ENCODE measurements around the gene DNAJB8.

Gene DNAJB8

DNA sequence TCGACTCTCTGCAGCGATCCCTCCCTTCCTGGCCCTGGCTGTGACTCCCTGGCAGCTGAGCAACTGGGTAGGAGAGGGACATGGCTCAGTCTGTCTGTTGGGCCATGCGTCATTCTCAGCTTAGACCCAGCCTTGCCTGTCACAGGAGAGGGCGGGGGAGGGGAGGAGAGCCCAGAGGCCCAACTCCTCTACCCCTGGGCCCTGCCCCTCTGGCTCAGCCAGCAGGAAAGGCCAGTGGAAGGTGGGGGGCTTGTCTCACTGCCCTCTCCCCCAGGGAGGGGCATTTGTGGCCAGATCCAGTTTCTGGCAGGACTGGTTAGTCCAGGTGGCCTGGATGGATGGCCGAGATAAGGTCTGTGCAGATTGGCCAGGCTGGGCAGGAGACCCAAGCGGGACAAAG is 31.6 kb downstream of the DNAJB8 start:
- no peaks in the 10 kb centered on the region for H3K36me3 ChIP-seq (ENCODE audit: control insufficient read depth in 1 of 2, insufficient read depth in 2 of 2, low read length in 2 of 2)
- peaks cover 0 to 15% of the 10 kb centered on the region in 2 donors for H3K4me1 ChIP-seq (ENCODE audit: control insufficient read depth in 1 of 2, insufficient read depth in 2 of 2, low read length in 2 of 2)
- H3K9me3 ChIP-seq (ENCODE audit: control insufficient read depth in 1 of 2, low read length in 2 of 2): no peaks in the 10 kb centered on the region
- H3K4me3 ChIP-seq (ENCODE audit: low read depth in 1 of 2, low read length in 2 of 2): no peak overlapping the region
- H3K27ac ChIP-seq (ENCODE audit: low read length): no peak overlapping the region
- peaks cover 31% of the 10 kb centered on the region for H3K27me3 ChIP-seq (ENCODE audit: low read depth, low read length)

DNA sequence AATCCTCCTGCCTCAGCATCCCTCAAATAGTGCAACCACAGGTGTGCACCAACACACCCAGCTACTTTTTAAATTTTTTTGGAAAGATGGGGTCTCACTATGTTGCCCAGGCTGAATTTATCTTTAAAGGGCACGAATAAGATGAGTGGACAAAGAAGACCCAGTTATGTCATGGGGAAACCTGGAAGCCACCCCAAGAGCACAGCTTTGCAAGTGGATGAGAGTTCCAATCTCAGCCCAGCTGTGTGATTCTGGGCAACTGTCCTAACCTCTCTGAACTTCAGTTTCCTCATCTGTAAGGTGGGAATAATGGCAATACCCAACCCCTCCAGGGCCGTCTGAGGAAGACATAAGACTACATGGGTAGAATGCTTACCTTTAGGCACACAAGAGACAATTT is 32.2 kb downstream of the DNAJB8 start:
- Histone ChIP-seq H3K36me3 (ENCODE audit: control insufficient read depth in 1 of 2, insufficient read depth in 2 of 2, low read length in 2 of 2) (no peaks in the 10 kb centered on the region), H3K27me3 (ENCODE audit: low read depth, low read length) (peaks cover 31% of the 10 kb centered on the region), H3K4me3 (ENCODE audit: low read depth in 1 of 2, low read length in 2 of 2) (no peak overlapping the region), H3K9me3 (ENCODE audit: control insufficient read depth in 1 of 2, low read length in 2 of 2) (no peaks in the 10 kb centered on the region), H3K27ac (ENCODE audit: low read length) (no peak overlapping the region), H3K4me1 (ENCODE audit: control insufficient read depth in 1 of 2, insufficient read depth in 2 of 2, low read length in 2 of 2) (peaks cover 0 to 15% of the 10 kb centered on the region in 2 donors)

DNA sequence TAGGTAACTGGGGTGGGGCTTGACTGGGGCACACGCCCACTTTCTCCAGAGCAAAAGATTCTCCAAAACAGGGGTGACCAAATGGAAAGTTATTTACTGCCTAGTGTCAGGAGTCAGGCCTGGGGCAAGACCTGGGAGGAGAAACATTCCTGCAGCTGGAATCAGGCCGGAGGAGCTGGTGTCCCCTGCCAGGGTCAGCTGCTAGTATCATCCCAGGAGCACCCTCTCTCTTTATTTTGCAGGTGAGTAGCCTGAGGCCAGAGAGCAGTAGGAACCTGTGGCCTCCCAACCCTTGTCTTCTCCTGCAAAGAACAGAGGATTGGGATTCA is 32.9 kb downstream of the DNAJB8 start:
- Histone ChIP-seq H3K4me3 (ENCODE audit: low read depth in 1 of 2, low read length in 2 of 2) (no peak overlapping the region), H3K27me3 (ENCODE audit: low read depth, low read length) (peaks cover 31% of the 10 kb centered on the region), H3K4me1 (ENCODE audit: control insufficient read depth in 1 of 2, insufficient read depth in 2 of 2, low read length in 2 of 2) (peaks cover 0 to 15% of the 10 kb centered on the region in 2 donors), H3K9me3 (ENCODE audit: control insufficient read depth in 1 of 2, low read length in 2 of 2) (no peaks in the 10 kb centered on the region), H3K27ac (ENCODE audit: low read length) (no peak overlapping the region), H3K36me3 (ENCODE audit: control insufficient read depth in 1 of 2, insufficient read depth in 2 of 2, low read length in 2 of 2) (no peaks in the 10 kb centered on the region)

DNA sequence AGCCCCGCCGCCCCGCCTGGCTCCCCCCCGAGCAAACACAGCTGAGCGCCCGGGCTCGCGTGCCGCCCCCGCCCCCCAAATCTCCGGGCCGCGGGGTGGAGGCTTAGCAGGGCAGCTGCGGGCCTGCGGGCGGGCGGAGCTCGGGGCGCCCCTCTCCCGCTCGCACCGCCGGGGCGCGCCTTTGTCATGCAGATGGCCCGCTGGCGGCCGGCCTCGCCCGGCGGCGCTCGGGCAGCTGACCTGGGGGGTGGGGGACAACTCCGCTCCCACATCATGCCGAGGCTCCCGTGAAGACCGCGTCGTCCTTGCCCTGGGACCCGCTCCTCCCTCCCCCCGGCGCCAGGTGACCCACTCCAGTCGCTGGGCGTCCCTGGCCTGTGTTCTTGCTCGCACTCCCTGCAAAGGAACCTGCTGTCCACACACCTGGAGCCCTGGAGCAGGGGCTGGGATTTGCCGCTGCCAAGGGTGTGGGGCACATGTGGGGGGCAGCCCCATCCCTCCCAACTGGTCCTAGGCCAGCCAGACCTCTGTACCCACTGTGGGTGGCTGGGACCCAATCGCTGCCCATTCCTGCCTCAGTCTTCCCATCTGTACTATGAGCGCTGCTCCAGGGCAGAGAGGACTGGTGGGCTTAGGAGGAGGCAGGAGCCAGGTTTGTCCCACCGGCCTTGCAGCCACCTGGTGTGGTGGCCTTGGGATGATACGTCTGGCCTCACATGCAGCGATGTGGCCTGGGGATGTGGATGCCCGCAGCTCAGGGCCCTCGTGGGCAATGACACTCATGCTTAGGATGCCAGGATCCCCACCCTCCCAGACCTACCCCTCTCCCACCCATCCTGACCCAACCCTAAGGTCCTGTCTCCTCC is 33.5 kb downstream of the DNAJB8 start:
- Histone ChIP-seq H3K4me3 (ENCODE audit: low read depth in 1 of 2, low read length in 2 of 2) (peak overlapping the region in 1 of 2 donors; percentile 52), H3K36me3 (ENCODE audit: control insufficient read depth in 1 of 2, insufficient read depth in 2 of 2, low read length in 2 of 2) (no peaks in the 10 kb centered on the region), H3K27me3 (ENCODE audit: low read depth, low read length) (peaks cover 31% of the 10 kb centered on the region)

DNA sequence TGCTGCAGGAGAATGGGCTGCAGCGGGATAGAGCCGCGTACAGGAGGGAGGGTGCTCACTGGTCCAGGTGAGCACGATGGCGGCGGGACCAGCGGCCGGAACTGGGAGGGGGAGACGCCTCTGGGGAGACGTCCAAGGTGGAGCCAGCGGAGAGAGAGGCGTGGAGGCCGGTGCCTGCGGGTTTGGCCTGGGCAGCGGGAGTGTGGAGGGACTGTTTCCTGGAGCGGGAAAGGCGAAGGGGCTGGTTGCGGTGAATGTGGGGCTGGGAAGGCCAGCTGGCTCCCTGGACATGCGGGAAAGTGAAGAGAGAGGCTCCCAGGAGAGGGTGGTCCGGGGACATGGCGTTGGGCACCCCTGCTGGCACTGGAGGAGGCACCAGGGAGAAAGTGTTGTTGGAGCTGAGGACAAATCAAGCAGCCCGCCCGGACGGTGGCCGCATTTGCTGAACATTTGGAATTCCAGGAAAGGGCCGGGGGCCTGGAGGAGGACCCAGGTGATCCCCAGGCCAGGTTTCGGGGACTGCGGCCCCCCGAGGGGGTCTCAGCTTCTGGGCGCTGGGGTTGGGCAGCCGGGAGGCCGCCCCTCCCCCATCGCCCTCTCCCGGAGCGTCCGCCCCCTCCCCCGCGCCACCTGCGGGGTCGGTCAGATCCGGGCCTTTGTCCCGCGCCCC is 34.3 kb downstream of the DNAJB8 start:
- Histone ChIP-seq H3K36me3 (ENCODE audit: control insufficient read depth in 1 of 2, insufficient read depth in 2 of 2, low read length in 2 of 2) (no peaks in the 10 kb centered on the region), H3K27me3 (ENCODE audit: low read depth, low read length) (peaks cover 31% of the 10 kb centered on the region), H3K4me3 (ENCODE audit: low read depth in 1 of 2, low read length in 2 of 2) (peak overlapping the region in 1 of 2 donors; percentile 52), H3K9me3 (ENCODE audit: control insufficient read depth in 1 of 2, low read length in 2 of 2) (no peaks in the 10 kb centered on the region), H3K4me1 (ENCODE audit: control insufficient read depth in 1 of 2, insufficient read depth in 2 of 2, low read length in 2 of 2) (peaks cover 0 to 15% of the 10 kb centered on the region in 2 donors), H3K27ac (ENCODE audit: low read length) (no peak overlapping the region)

More for the DNA sequence above, 33.5 kb downstream of the DNAJB8 start:
- Histone ChIP-seq H3K4me1 (ENCODE audit: control insufficient read depth in 1 of 2, insufficient read depth in 2 of 2, low read length in 2 of 2) (peaks cover 0 to 15% of the 10 kb centered on the region in 2 donors), H3K9me3 (ENCODE audit: control insufficient read depth in 1 of 2, low read length in 2 of 2) (no peaks in the 10 kb centered on the region), H3K27ac (ENCODE audit: low read length) (no peak overlapping the region)

DNA sequence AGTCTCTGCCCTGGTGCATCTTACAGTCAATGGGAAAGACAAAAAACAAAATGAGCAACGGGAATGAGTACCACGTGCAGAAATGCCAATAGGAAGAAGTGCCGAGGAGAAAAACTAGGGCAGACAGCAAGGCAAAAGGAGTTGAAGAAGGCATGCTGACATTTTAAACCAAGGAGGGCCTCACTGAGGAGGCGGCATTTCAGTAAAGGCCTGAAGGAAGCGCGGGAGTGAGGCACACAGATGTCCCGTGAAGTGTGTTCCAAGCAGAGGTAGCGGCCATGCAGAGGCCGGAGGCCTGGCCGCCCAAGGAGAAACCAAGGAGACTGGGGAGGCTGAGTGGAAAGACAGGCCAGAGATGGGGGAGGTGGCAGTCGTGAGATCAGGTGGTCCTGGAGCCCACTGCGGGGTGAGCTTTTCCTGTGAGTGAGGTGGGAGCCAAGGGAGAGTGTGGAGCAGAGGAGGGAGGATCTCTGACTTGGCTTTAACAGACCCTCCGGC is 34.8 kb downstream of the DNAJB8 start:
- Histone ChIP-seq H3K9me3 (ENCODE audit: control insufficient read depth in 1 of 2, low read length in 2 of 2) (no peaks in the 10 kb centered on the region), H3K27ac (ENCODE audit: low read length) (no peak overlapping the region), H3K27me3 (ENCODE audit: low read depth, low read length) (peaks cover 31% of the 10 kb centered on the region), H3K4me1 (ENCODE audit: control insufficient read depth in 1 of 2, insufficient read depth in 2 of 2, low read length in 2 of 2) (peaks cover 0 to 15% of the 10 kb centered on the region in 2 donors), H3K4me3 (ENCODE audit: low read depth in 1 of 2, low read length in 2 of 2) (no peak overlapping the region), H3K36me3 (ENCODE audit: control insufficient read depth in 1 of 2, insufficient read depth in 2 of 2, low read length in 2 of 2) (no peaks in the 10 kb centered on the region)

DNA sequence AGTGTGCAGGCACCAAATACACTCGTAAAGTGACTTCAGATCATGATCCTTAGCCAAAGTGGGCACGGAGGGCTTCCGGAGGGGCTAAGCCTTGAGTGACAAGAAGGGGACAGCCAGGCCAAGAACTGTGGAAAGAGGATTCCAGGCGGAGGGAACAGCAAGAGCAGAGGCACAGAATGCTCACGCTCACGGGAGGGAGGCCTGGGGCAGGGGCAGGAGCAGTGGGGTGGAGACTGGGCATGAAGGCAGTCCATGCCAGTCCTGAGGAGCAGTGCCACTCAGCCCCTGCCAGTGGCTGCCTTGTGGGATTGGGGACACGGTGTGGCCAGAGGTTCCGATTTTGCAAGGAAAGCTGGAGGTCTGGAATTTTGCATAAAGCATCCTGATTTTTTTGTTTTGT is 36.0 kb downstream of the DNAJB8 start:
- H3K27ac ChIP-seq (ENCODE audit: low read length): no peak overlapping the region
- no peaks in the 10 kb centered on the region for H3K9me3 ChIP-seq (ENCODE audit: control insufficient read depth in 1 of 2, low read length in 2 of 2)
- peaks cover 0 to 19% of the 10 kb centered on the region in 2 donors for H3K4me1 ChIP-seq (ENCODE audit: control insufficient read depth in 1 of 2, insufficient read depth in 2 of 2, low read length in 2 of 2)
- H3K4me3 ChIP-seq (ENCODE audit: low read depth in 1 of 2, low read length in 2 of 2): no peak overlapping the region
- peaks cover 31% of the 10 kb centered on the region for H3K27me3 ChIP-seq (ENCODE audit: low read depth, low read length)
- no peaks in the 10 kb centered on the region for H3K36me3 ChIP-seq (ENCODE audit: control insufficient read depth in 1 of 2, insufficient read depth in 2 of 2, low read length in 2 of 2)

DNA sequence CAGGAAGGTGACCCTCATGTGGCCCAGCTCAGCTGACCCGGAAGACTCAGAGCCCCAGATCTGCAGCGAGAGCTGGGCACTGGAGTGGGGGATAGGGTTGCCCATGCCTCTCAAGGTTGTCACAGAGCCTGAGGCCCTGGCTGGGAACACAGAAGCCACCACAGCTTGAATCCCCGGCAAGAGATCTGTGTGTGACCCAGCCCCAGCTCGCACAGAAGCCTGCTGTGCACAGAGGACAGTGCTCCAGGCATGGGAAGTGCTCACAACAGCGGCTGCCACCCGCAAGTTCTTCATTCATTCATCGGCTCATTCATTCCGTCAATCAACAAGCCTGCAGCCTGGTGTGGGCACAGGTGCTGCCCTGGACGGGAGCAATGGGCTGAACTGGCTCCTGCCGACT is 36.4 kb downstream of the DNAJB8 start:
- Histone ChIP-seq H3K27ac (ENCODE audit: low read length) (no peak overlapping the region), H3K4me3 (ENCODE audit: low read depth in 1 of 2, low read length in 2 of 2) (no peak overlapping the region), H3K27me3 (ENCODE audit: low read depth, low read length) (peaks cover 31% of the 10 kb centered on the region), H3K4me1 (ENCODE audit: control insufficient read depth in 1 of 2, insufficient read depth in 2 of 2, low read length in 2 of 2) (peaks cover 0 to 19% of the 10 kb centered on the region in 2 donors), H3K9me3 (ENCODE audit: control insufficient read depth in 1 of 2, low read length in 2 of 2) (no peaks in the 10 kb centered on the region), H3K36me3 (ENCODE audit: control insufficient read depth in 1 of 2, insufficient read depth in 2 of 2, low read length in 2 of 2) (no peaks in the 10 kb centered on the region)

DNA sequence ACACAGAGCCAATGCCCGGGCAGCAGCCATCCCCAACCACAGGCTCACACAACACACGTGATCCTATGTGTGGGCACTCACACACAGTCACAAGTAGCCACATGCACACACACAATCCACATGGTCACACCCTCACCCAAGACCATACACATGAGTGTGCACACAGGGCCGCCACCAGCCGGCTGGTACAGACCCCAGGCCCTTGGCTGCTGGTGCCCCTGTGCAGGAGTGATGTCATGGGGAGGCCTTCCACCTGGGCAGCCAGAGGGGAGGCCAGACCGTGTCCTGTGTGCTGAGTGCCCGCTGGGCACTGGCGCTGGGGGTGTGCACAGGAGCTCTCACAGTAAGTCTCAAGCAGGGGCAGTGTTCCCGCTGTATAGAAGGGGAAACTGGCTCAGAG is 36.9 kb downstream of the DNAJB8 start:
- Histone ChIP-seq H3K4me1 (ENCODE audit: control insufficient read depth in 1 of 2, insufficient read depth in 2 of 2, low read length in 2 of 2) (peaks cover 0 to 19% of the 10 kb centered on the region in 2 donors), H3K9me3 (ENCODE audit: control insufficient read depth in 1 of 2, low read length in 2 of 2) (no peaks in the 10 kb centered on the region), H3K4me3 (ENCODE audit: low read depth in 1 of 2, low read length in 2 of 2) (no peak overlapping the region), H3K27me3 (ENCODE audit: low read depth, low read length) (peaks cover 31% of the 10 kb centered on the region), H3K27ac (ENCODE audit: low read length) (no peak overlapping the region), H3K36me3 (ENCODE audit: control insufficient read depth in 1 of 2, insufficient read depth in 2 of 2, low read length in 2 of 2) (no peaks in the 10 kb centered on the region)

DNA sequence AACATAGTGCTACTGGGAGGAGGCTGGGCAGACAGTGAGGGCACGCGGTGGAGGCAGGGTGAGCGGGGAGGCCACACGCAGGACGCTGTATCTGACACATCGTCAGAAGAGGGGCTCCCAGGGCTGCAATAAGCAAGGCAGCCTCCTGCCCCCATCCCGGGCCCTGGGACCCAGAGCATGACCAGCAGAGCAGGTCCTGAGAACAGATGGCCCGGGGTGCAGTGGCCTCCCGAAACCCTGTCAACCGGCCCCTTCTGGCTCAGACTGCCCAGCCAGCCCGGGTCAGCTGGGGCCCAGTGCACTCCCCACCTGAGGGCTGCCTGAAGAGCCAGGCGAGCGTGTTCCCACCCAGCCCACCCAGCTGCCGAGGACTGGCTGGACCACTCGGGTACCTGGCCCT is 37.4 kb downstream of the DNAJB8 start:
- peaks cover 31% of the 10 kb centered on the region for H3K27me3 ChIP-seq (ENCODE audit: low read depth, low read length)
- no peaks in the 10 kb centered on the region for H3K36me3 ChIP-seq (ENCODE audit: control insufficient read depth in 1 of 2, insufficient read depth in 2 of 2, low read length in 2 of 2)

DNA sequence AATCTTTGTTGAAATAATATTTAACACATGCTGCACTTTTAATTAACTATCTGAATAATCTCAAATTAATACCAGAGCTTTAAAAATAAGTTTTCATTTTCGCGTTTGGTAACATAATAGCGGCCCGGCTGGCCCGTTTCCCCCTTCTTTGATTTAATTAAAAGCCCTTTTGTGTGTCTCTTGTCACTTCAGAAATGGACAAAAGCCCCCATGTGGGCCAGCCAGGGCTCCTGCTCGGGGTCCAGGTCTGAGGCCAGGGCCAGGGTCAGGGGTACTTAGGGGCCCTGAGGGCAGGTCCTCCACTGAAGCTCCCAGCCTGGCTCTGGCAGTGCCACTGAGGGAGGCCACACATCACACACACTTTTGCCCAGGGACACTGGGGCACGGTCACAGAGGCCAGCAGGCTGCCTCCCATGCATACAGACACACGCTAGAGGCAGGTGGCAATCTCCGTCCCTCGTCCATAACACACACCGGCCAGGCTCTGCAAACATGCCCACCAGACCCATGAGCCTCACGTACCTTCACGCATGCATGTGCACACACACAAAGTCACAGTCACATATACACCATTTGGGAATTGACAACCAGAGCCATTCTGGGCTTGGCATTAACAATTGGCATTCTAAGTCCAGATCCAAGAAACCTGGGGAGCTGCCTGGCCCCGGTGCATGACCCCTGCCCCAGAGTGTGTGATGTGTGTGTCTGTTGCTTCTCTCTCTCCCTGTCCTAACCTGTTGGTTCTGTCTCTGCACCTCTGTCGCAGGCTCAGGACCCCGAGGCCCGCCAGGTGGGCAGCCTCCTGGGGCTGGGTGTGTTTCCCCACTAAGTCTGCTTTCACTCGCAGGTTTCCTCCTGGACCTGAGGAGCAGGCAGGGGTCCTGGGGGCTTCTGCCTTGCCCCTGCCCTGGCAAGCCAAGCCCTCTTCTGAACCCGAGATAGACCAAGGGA is 38.5 kb downstream of the DNAJB8 start:
- Histone ChIP-seq H3K4me3 (ENCODE audit: low read depth in 1 of 2, low read length in 2 of 2) (no peak overlapping the region), H3K4me1 (ENCODE audit: control insufficient read depth in 1 of 2, insufficient read depth in 2 of 2, low read length in 2 of 2) (peaks cover 0 to 16% of the 10 kb centered on the region in 2 donors), H3K9me3 (ENCODE audit: control insufficient read depth in 1 of 2, low read length in 2 of 2) (no peaks in the 10 kb centered on the region), H3K27ac (ENCODE audit: low read length) (no peak overlapping the region), H3K36me3 (ENCODE audit: control insufficient read depth in 1 of 2, insufficient read depth in 2 of 2, low read length in 2 of 2) (no peaks in the 10 kb centered on the region), H3K27me3 (ENCODE audit: low read depth, low read length) (peaks cover 21% of the 10 kb centered on the region)

More for the DNA sequence above, 37.4 kb downstream of the DNAJB8 start:
- H3K27ac ChIP-seq (ENCODE audit: low read length): no peak overlapping the region
- no peak overlapping the region for H3K4me3 ChIP-seq (ENCODE audit: low read depth in 1 of 2, low read length in 2 of 2)
- H3K4me1 ChIP-seq (ENCODE audit: control insufficient read depth in 1 of 2, insufficient read depth in 2 of 2, low read length in 2 of 2): peaks cover 0 to 19% of the 10 kb centered on the region in 2 donors
- no peaks in the 10 kb centered on the region for H3K9me3 ChIP-seq (ENCODE audit: control insufficient read depth in 1 of 2, low read length in 2 of 2)

All from muscle layer of duodenum (tissue), 2 donors.